H9 (cell line): ENCODE results near the gene PCCA. TPM values are rescaled to one million over a fixed set of nuclear protein-coding genes. Genes with fewer than 3 reads are reported as not detected.

Experiments
- DNase-seq: peaks from one replicate; pipeline ENCODE4 v3.0.0-alpha.2; 2017
- H2AFZ ChIP-seq: one replicate; pipeline ENCODE4 v1.6.1; 2013; ENCODE audit warnings: mild to moderate bottlenecking, low read length, control low read depth, moderate library complexity
- H2AK5ac ChIP-seq: 2 replicates; pipeline ENCODE4 v1.6.1; 2013; ENCODE audit warnings: low read length, control low read depth, mixed read lengths; ENCODE audit not compliant: insufficient read length
- H2BK120ac ChIP-seq: one replicate; pipeline ENCODE4 v1.6.1; 2013; ENCODE audit warnings: low read depth, mild to moderate bottlenecking, low read length, control low read depth, inconsistent platforms; ENCODE audit not compliant: poor library complexity, severe bottlenecking
- H2BK12ac ChIP-seq: 2 replicates; pipeline ENCODE4 v1.6.1; 2013; ENCODE audit warnings: low read length, control low read depth, mixed read lengths, low read depth; ENCODE audit not compliant: insufficient read length
- H2BK15ac ChIP-seq: 2 replicates; pipeline ENCODE4 v1.6.1; 2013; ENCODE audit warnings: low read depth, low read length, control low read depth
- H2BK20ac ChIP-seq: one replicate; pipeline ENCODE4 v1.6.1; 2013; ENCODE audit warnings: low read depth, mild to moderate bottlenecking, low read length, control low read depth, inconsistent platforms; ENCODE audit not compliant: poor library complexity, severe bottlenecking
- H2BK5ac ChIP-seq: 2 replicates; pipeline ENCODE4 v1.6.1; 2013; ENCODE audit warnings: low read length, control low read depth, mixed read lengths; ENCODE audit not compliant: insufficient read length
- H3K14ac ChIP-seq: 2 replicates; pipeline ENCODE4 v1.6.1; 2013; ENCODE audit warnings: low read length, control low read depth; ENCODE audit not compliant: insufficient read depth
- H3K18ac ChIP-seq: 2 replicates; pipeline ENCODE4 v1.6.1; 2013; ENCODE audit warnings: low read depth, mild to moderate bottlenecking, mixed read lengths, low read length, control low read depth; ENCODE audit not compliant: insufficient read length
- H3K23ac ChIP-seq: 2 replicates; pipeline ENCODE4 v1.6.1; 2013; ENCODE audit warnings: low read length, control low read depth, mixed read lengths, low read depth; ENCODE audit not compliant: insufficient read length
- H3K23me2 ChIP-seq: 2 replicates; pipeline ENCODE4 v1.6.1; 2013; ENCODE audit warnings: low read depth, mild to moderate bottlenecking, mixed read lengths, low read length, control low read depth; ENCODE audit not compliant: insufficient read length, poor library complexity, severe bottlenecking
- H3K27ac ChIP-seq: 2 replicates; pipeline ENCODE4 v1.5.1; 2013; ENCODE audit warnings: low read length, control low read depth, mixed read lengths, low read depth; ENCODE audit not compliant: insufficient read length
- H3K27me3 ChIP-seq: 2 replicates; pipeline ENCODE4 v1.6.1; 2013; ENCODE audit warnings: low read length, control low read depth, inconsistent platforms; ENCODE audit not compliant: insufficient read depth
- H3K4ac ChIP-seq: 2 replicates; pipeline ENCODE4 v1.6.1; 2013; ENCODE audit warnings: low read depth, mild to moderate bottlenecking, control low read depth, inconsistent platforms, low read length, moderate library complexity
- H3K4me1 ChIP-seq: 2 replicates; pipeline ENCODE4 v1.6.1; 2013; ENCODE audit warnings: low read length, control low read depth, inconsistent platforms; ENCODE audit not compliant: insufficient read depth
- H3K4me2 ChIP-seq: 2 replicates; pipeline ENCODE4 v1.6.1; 2013; ENCODE audit warnings: low read length, control low read depth, mixed read lengths; ENCODE audit not compliant: insufficient read length, insufficient read depth
- H3K56ac ChIP-seq: 2 replicates; pipeline ENCODE4 v1.6.1; 2013; ENCODE audit warnings: low read depth, mild to moderate bottlenecking, mixed read lengths, low read length, control low read depth; ENCODE audit not compliant: insufficient read length
- H3K79me1 ChIP-seq: 2 replicates; pipeline ENCODE4 v1.6.1; 2013; ENCODE audit warnings: low read depth, mild to moderate bottlenecking, moderate library complexity, low read length, control low read depth, inconsistent platforms; ENCODE audit not compliant: insufficient read depth, poor library complexity, severe bottlenecking
- H3K79me2 ChIP-seq: 2 replicates; pipeline ENCODE4 v1.6.1; 2013; ENCODE audit warnings: low read length, control low read depth, inconsistent platforms; ENCODE audit not compliant: insufficient read depth
- H3K9ac ChIP-seq: 2 replicates; pipeline ENCODE4 v1.6.1; 2013; ENCODE audit warnings: low read length, control low read depth, mixed read lengths; ENCODE audit not compliant: insufficient read length; ENCODE audit errors: extremely low read depth
- H3K9me3 ChIP-seq: one replicate; pipeline ENCODE4 v1.6.1; 2013; ENCODE audit warnings: low read depth, low read length, inconsistent platforms; ENCODE audit not compliant: control insufficient read depth
- H3T11ph ChIP-seq: one replicate; pipeline ENCODE4 v1.6.1; 2013; ENCODE audit warnings: mild to moderate bottlenecking, low read length, control low read depth, inconsistent platforms
- H4K20me1 ChIP-seq: one replicate; pipeline ENCODE4 v1.6.1; 2013; ENCODE audit not compliant: control insufficient read depth, insufficient read length, insufficient read depth
- H4K5ac ChIP-seq: 2 replicates; pipeline ENCODE4 v1.6.1; 2013; ENCODE audit warnings: low read depth, mild to moderate bottlenecking, mixed read lengths, low read length, control low read depth; ENCODE audit not compliant: insufficient read length
- H4K8ac ChIP-seq: replicated peaks from 2 replicates; pipeline ENCODE4 v1.6.1; 2013; ENCODE audit warnings: low read length, control low read depth, mixed read lengths, low read depth; ENCODE audit not compliant: insufficient read length
- H4K91ac ChIP-seq: 2 replicates; pipeline ENCODE4 v1.6.1; 2013; ENCODE audit warnings: low read depth, mild to moderate bottlenecking, moderate library complexity, mixed read lengths, low read length, control low read depth; ENCODE audit not compliant: insufficient read length
- H3K27ac Mint-ChIP-seq, 3 experiments: 2 replicates in 2 of 3; 3 replicates in 1 of 3; pipeline ENCODE4 v1.8.0; 2020 to 2021; ENCODE audit warnings: mixed read lengths in 3 of 3, mild to moderate bottlenecking in 1 of 3, moderate library complexity in 1 of 3
- H3K27me3 Mint-ChIP-seq: 2 replicates; pipeline ENCODE4 v1.8.0; 2021; ENCODE audit warnings: low read depth, mild to moderate bottlenecking, moderate library complexity, mixed read lengths
- H3K36me3 Mint-ChIP-seq, 3 experiments: 2 replicates in 2 of 3; 3 replicates in 1 of 3; pipeline ENCODE4 v1.8.0; 2020 to 2021; ENCODE audit warnings: low read depth in 3 of 3, mixed read lengths in 3 of 3; ENCODE audit not compliant: insufficient read depth in 1 of 3
- H3K4me1 Mint-ChIP-seq, 2 experiments: 2 replicates each; pipeline ENCODE4 v1.8.0; 2020; ENCODE audit warnings: mixed read lengths in 2 of 2
- H3K4me3 Mint-ChIP-seq, 2 experiments: 2 replicates in 1 of 2; 3 replicates in 1 of 2; pipeline ENCODE4 v1.8.0; 2020 to 2021; ENCODE audit warnings: mild to moderate bottlenecking in 2 of 2, mixed read lengths in 2 of 2, moderate library complexity in 1 of 2
- H3K9me3 Mint-ChIP-seq, 2 experiments: 2 replicates in 1 of 2; 3 replicates in 1 of 2; pipeline ENCODE4 v1.8.0; 2020; ENCODE audit warnings: mild to moderate bottlenecking in 2 of 2, mixed read lengths in 2 of 2, moderate library complexity in 1 of 2
- WGBS: extraction: QIAGEN DNeasy Blood & Tissue Kit; methylation state at CpG from one replicate; pipeline ENCODE4 v1.1.7; 2013; ENCODE audit warnings: missing lambda C conversion rate, low lambda C conversion rate, mixed read lengths; ENCODE audit not compliant: insufficient read length; ENCODE audit errors: extremely low coverage; 5-methylcytosine and 5-hydroxymethylcytosine counted together
- total RNA-seq: library from RNA; stranded (reverse); gene quantifications from 2 replicates; pipeline ENCODE4 v1.2.1, GENCODE V29; 2021
- TF ChIP-seq, protein P1 (sequence below): fragments of 200-600 bp; sonication (generic); conservative IDR thresholded peaks from 3 replicates; pipeline ENCODE4 v1.8.0; 2021; ENCODE audit warnings: antibody characterized with exemption, mild to moderate bottlenecking

Gene PCCA
- total RNA-seq, 1 experiment from 2014 or later: 56.5 TPM

GRCh38 chr13:100395698-100396373, 306.9 kb downstream of the PCCA start:
- TF ChIP-seq, protein P1, sequence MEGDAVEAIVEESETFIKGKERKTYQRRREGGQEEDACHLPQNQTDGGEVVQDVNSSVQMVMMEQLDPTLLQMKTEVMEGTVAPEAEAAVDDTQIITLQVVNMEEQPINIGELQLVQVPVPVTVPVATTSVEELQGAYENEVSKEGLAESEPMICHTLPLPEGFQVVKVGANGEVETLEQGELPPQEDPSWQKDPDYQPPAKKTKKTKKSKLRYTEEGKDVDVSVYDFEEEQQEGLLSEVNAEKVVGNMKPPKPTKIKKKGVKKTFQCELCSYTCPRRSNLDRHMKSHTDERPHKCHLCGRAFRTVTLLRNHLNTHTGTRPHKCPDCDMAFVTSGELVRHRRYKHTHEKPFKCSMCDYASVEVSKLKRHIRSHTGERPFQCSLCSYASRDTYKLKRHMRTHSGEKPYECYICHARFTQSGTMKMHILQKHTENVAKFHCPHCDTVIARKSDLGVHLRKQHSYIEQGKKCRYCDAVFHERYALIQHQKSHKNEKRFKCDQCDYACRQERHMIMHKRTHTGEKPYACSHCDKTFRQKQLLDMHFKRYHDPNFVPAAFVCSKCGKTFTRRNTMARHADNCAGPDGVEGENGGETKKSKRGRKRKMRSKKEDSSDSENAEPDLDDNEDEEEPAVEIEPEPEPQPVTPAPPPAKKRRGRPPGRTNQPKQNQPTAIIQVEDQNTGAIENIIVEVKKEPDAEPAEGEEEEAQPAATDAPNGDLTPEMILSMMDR: no peak
- H3K4me3 Mint-ChIP-seq: no peak overlapping the region
- H2BK15ac ChIP-seq: no peak overlapping the region
- peak overlapping the region; percentile 20 for H3K27ac ChIP-seq
- H3K23ac ChIP-seq: no peak overlapping the region
- no peak overlapping the region for H2BK120ac ChIP-seq
- H4K91ac ChIP-seq: no peak overlapping the region
- no peak for DNase-seq
- no peak overlapping the region for H4K8ac ChIP-seq
- no peaks in the 10 kb centered on the region for H3K27me3 Mint-ChIP-seq
- no peak overlapping the region for H3K27ac Mint-ChIP-seq
- no peak overlapping the region for H2BK20ac ChIP-seq
- peaks cover 2 to 10% (median 7%) of the 10 kb centered on the region in 3 experiments; a peak in 4 of 7 replicates for H3K36me3 Mint-ChIP-seq
- no peaks in the 10 kb centered on the region for H3K9me3 ChIP-seq
- H3K56ac ChIP-seq: no peak overlapping the region
- no peak overlapping the region for H4K5ac ChIP-seq
- H3K4me1 Mint-ChIP-seq: peaks cover 10 to 21% of the 10 kb centered on the region in 2 experiments
- no peaks in the 10 kb centered on the region for H3K27me3 ChIP-seq
- H3K4me2 ChIP-seq: no peak overlapping the region
- no peak overlapping the region for H2BK5ac ChIP-seq
- H2AFZ ChIP-seq: no peak overlapping the region
- H3K79me1 ChIP-seq: no peaks in the 10 kb centered on the region
- H2AK5ac ChIP-seq: no peak overlapping the region
- no peak overlapping the region for H3K9ac ChIP-seq
- no peak overlapping the region for H3K18ac ChIP-seq
- H3T11ph ChIP-seq: no peak overlapping the region
- no peaks in the 10 kb centered on the region for H3K79me2 ChIP-seq
- no peaks in the 10 kb centered on the region for H3K4me1 ChIP-seq
- WGBS: no CpG with 5 or more reads among the region's 4 CpGs
- H3K23me2 ChIP-seq: no peaks in the 10 kb centered on the region
- H2BK12ac ChIP-seq: no peak overlapping the region
- H3K14ac ChIP-seq: no peak overlapping the region
- H3K9me3 Mint-ChIP-seq: no peaks in the 10 kb centered on the region
- H4K20me1 ChIP-seq: no peaks in the 10 kb centered on the region
- no peak overlapping the region for H3K4ac ChIP-seq
